NT2/D1 (cell line): ENCODE measurements around the gene INPP5E.

Source experiments
- DNase-seq: peaks from one replicate; pipeline ENCODE4 v3.0.0-alpha.2; 2011; ENCODE audit warnings: low read depth, low spot score
- H3K27me3 ChIP-seq: 2 replicates; pipeline ENCODE4 v1.6.0; 2011; ENCODE audit warnings: mild to moderate bottlenecking; ENCODE audit not compliant: insufficient read length, insufficient read depth
- H3K36me3 ChIP-seq: 2 replicates; pipeline ENCODE4 v1.6.1; 2011; ENCODE audit warnings: mild to moderate bottlenecking, low read length, mixed read lengths; ENCODE audit not compliant: insufficient read depth, insufficient read length
- H3K4me1 ChIP-seq: 2 replicates; pipeline ENCODE4 v1.5.1; 2011; ENCODE audit not compliant: insufficient read depth, insufficient read length
- H3K4me3 ChIP-seq: 2 replicates; pipeline ENCODE4 v1.5.1; 2011; ENCODE audit warnings: low read depth; ENCODE audit not compliant: insufficient read length
- H3K9ac ChIP-seq: 2 replicates; pipeline ENCODE4 v1.6.0; 2011; ENCODE audit warnings: low read depth; ENCODE audit not compliant: insufficient read length
- H3K9me3 ChIP-seq: 2 replicates; pipeline ENCODE4 v1.5.1; 2011; ENCODE audit warnings: mild to moderate bottlenecking, low read length; ENCODE audit not compliant: insufficient read depth
- SUZ12 ChIP-seq: IDR thresholded peaks from 2 replicates; pipeline ENCODE4 v1.6.1; 2011; ENCODE audit not compliant: insufficient read length, insufficient read depth; ENCODE audit errors: extremely low read depth
- YY1 ChIP-seq: IDR thresholded peaks from 2 replicates; pipeline ENCODE4 v1.6.1; 2011; ENCODE audit not compliant: insufficient read length, insufficient read depth
- ZNF274 ChIP-seq: IDR thresholded peaks from 2 replicates; pipeline ENCODE4 v1.6.1; 2011; ENCODE audit warnings: mild to moderate bottlenecking, low read depth, low read length

INPP5E gene

GRCh38 chr9:136474974-136475865 lies 35.6 kb upstream of the INPP5E start:
- no peak overlapping the region for H3K9ac ChIP-seq
- H3K9me3 ChIP-seq: no peaks in the 10 kb centered on the region
- no peaks in the 10 kb centered on the region for H3K27me3 ChIP-seq
- TF ChIP-seq YY1: no peak
- H3K4me1 ChIP-seq: peaks cover 3% of the 10 kb centered on the region
- DNase-seq: no peak
- no peak overlapping the region for H3K4me3 ChIP-seq
- H3K36me3 ChIP-seq: peaks cover 98% of the 10 kb centered on the region

DNA sequence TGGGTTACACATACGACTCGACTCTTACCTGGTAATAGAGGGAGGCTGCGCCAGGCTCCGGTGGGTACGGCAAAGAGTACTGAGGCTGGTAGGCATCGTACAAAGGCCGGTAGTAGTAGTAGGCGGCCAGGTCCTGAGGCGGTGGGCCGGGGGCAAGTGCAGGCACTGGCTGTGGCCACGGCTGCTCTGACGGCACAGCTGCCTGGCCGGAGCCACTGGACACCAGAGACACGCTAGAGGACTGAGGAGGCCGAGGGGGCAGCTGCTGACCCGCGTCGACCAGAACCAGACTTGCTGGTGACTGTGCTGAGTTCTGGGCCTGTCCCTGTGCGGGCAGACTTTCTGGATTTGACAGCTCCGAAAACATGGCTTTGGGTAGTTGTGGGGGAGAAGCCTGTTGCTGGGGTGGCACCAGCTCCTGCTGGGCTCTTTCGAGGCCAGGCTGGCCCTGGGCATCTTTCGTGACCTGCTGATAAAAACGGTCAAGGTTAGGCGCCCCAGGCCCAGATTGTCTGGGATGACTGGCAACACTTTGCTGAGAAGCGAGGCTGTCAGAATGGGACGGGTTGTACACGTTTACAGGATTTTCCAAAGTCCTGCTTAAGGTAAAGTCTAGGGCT lies 34.5 kb upstream of the INPP5E start:
- no peak for DNase-seq
- Histone ChIP-seq H3K4me3 (no peak overlapping the region), H3K36me3 (peaks cover 100% of the 10 kb centered on the region), H3K4me1 (no peaks in the 10 kb centered on the region), H3K27me3 (no peaks in the 10 kb centered on the region), H3K9me3 (no peaks in the 10 kb centered on the region), H3K9ac (no peak overlapping the region)
- TF ChIP-seq SUZ12 (no peak), ZNF274 (no peak), YY1 (no peak)

GRCh38 chr9:136473354-136473721 lies 33.7 kb upstream of the INPP5E start:
- H3K9me3 ChIP-seq: no peaks in the 10 kb centered on the region

DNA sequence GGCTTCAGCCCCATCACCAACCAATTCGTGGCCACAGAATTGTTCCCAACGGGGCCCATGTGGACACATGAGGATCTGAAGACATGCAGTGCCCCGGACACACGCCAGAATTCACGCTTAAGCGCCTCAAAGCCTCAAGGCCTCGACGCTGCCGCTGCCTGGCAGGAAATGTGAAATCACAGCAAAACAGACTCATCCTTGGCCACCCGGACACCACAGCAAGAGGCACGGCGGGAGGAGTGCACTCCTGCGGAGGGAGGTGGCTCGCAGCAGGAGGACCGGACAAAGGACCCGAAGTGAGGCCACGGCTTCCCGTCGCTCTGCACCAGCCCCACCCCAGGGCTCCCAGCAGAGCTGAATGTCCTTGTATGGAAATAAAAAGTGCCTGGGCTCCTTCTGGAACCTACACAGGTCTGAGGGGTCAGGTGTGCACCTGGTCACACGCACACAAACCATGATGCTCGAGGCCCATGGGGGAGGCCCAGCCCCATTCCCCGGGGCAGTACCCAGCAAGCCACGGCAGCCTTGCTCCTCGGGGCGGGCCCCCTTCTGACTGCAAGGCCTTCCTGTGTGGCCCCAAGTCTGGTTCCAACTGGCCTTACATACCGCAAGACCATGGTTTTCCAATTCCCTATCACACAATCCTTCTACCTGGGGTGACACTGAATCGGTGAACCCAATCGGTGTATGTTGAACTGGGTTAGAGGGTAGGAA lies 33.2 kb upstream of the INPP5E start:
- no peaks in the 10 kb centered on the region for H3K9me3 ChIP-seq
- no peaks in the 10 kb centered on the region for H3K4me1 ChIP-seq
- no peak for TF ChIP-seq ZNF274
- no peak for TF ChIP-seq YY1
- TF ChIP-seq SUZ12: no peak
- no peak overlapping the region for H3K9ac ChIP-seq
- no peak overlapping the region for H3K4me3 ChIP-seq
- peaks cover 100% of the 10 kb centered on the region for H3K36me3 ChIP-seq
- no peaks in the 10 kb centered on the region for H3K27me3 ChIP-seq
- DNase-seq: no peak

More at GRCh38 chr9:136473354-136473721, 33.7 kb upstream of the INPP5E start:
- no peak overlapping the region for H3K9ac ChIP-seq
- H3K36me3 ChIP-seq: peaks cover 100% of the 10 kb centered on the region
- no peak for TF ChIP-seq ZNF274
- no peak for TF ChIP-seq YY1
- H3K27me3 ChIP-seq: no peaks in the 10 kb centered on the region
- H3K4me3 ChIP-seq: no peak overlapping the region
- DNase-seq: no peak
- H3K4me1 ChIP-seq: no peaks in the 10 kb centered on the region

DNA sequence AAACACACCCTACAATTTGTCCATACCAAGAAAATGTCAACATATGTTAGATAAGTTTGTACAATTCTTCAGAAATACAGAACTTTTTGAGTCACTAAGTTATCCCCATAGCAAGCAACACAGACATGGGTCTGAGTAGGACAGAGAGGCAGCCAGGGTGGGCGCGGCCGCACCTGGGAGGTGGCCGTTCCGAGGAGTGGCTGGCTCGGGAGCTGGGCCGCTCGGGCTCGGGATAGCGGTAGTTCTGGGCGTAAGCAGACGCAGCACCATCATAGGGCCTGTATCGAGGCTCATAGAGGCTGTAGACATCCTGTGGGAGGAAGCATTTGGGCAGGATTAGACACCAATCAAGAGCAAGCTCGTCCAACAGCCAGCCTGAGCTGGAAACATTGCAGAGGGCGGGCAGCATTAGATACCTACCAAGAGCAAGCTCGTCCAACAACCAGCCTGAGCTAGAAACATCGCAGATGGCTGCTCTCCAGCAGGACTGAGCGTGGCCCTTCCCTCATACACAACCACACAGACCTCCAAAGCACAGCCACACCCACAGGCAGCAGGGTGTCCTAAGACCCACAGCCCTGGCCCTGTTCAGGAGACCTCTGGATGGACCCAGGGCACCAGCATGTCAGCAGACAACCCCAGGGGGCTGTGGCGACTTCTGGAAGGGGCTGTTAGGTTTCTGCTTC lies 32.3 kb upstream of the INPP5E start:
- Histone ChIP-seq H3K4me3 (no peak overlapping the region), H3K27me3 (no peaks in the 10 kb centered on the region), H3K9me3 (no peaks in the 10 kb centered on the region), H3K36me3 (peaks cover 99% of the 10 kb centered on the region), H3K4me1 (no peaks in the 10 kb centered on the region), H3K9ac (no peak overlapping the region)
- DNase-seq: no peak
- TF ChIP-seq SUZ12: no peak
- no peak for TF ChIP-seq YY1
- no peak for TF ChIP-seq ZNF274

- no peak for DNase-seq
- Histone ChIP-seq H3K36me3 (peaks cover 99% of the 10 kb centered on the region), H3K9ac (no peak overlapping the region), H3K4me1 (no peaks in the 10 kb centered on the region), H3K9me3 (no peaks in the 10 kb centered on the region), H3K27me3 (no peaks in the 10 kb centered on the region), H3K4me3 (no peak overlapping the region)
- no peak for TF ChIP-seq SUZ12
- TF ChIP-seq YY1: no peak
- TF ChIP-seq ZNF274: no peak
These were observed 31.3 kb upstream of the INPP5E start for GRCh38 chr9:136470792-136471469.
